Measurements from ENCODE around the gene MKNK2.

Gene MKNK2

DNA sequence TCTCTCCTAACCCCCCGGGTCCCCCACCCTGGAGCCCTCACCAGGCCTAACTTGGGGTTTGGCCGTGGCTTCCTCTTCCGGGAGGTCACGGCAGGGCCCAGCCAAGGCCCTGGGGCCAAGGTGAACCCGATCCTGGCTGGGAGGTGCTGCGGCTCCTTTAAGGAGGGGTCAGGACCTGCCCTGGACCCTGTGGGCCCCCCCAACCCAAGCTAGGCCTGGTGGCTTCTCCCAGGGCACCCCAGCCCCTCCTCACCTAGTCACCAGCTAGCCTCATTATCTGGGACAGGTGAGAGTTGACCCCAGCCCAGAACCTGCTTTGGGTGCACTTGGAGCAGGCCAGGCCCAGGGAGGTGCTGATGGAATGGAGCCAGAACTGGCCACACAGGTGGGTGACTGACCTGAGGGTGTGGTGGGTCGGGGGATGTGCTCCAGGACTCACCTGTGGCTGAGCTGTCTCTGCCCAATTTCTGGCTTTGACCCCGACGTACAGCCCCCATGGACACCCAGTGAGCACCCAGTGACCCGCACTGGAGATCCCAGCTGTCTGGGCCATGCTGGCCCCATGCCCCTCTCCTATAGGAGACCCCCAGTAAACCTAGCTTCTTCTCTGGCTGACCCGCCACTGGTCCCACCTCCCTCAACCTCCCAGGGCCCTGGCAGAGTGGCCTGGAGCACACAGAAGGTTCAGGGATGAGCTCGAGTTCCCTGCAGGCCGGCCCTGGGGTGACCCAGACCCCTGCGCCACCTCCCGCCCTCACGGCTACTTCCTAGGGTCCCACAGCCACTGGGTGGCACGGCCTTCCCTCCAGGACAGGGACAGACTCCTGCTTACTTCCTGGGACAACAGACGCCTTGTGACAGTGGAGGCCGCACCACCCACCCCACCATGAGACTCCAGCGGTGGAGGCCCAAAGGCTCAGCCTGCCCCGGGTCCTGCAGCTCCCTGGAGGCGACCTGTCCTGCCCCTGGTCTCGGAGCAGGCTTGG lies 6.7 kb upstream of the MKNK2 start:
- DNase-seq (ENCODE audit: low spot score): no peak

DNA sequence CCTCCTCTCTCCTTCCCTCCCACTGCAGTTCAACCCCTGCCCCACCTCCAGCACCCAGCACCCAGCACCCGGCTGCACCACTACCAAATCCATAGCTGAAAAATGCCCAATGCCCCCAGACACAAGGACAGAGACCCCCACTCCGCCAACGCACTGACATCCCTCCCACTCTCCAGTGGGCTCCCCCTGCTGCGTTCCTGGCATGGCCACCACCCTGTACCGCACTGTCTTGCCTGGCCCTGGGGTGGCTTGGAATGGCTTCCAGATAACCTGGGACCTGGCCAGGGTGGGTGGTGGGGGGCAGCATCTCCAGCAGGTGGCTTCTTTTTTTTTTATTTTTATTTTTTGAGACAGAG lies 5.8 kb upstream of the MKNK2 start:
- no peak for DNase-seq (ENCODE audit: low spot score)

DNA sequence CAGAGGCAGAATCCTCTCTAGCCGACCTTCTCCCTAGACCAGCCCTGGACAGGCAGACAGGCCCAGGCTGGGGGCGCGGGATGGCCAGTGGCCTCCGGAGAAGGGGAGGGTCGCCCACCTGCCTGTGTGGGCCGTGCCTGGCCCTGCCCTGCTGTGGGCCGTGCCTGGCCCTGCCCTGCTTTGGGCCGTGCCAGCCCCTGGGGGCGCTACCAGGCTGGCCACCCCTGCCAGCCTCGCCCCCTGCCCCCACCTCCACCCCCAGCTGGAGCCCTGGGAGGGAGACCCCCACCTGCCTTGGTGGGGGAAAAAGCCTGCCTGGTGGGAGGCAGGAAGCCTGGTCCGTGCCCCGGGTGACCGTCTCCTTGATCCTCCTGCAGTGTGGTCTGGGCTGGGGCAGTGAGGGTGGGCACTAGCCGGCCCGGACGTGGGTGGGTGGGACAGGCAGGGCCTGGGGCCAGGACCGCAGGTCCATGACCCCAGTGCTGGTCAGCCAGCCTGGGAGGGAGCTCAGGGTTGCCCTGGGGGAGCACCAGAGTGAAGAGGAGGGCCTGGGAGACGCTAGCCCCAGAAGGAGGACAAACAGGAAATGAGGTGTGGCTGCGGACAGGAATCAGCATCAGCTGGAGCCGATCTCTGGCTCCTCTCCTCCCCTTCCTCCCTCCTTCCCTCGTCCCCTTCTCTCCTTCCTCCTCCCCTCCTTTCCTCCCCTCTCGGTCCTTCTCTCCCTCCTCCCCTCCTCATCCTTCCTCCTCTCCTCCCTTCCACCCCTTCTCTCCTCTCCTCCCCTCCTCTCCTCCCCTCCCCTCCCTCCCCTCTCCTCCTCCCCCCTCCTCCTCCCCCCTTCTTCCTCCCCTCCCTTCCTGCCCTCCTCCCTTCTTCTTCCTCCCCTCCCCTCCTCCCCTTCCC lies 5.1 kb upstream of the MKNK2 start:
- DNase-seq (ENCODE audit: low spot score): peak; percentile 63

DNA sequence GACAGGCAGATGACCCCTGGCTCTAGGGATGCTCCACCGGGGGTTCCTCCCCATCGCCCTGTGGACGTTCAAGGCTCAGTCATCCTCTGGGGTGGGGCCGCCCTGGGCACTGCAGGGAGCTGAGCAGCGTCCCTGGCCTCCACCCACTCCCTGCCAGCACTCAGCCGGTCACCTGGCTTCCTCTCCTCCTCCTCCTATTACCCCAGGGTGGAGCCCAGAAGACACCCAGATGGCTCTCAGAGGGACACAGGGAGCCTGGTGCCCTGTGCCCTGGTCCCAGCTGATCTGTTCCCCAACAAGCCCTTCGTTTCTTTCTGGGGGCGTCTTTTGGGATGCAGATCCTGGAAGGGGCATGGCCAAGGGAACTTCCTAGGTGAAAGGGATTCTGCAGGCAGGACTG lies 3.7 kb upstream of the MKNK2 start:
- DNase-seq (ENCODE audit: low spot score): no peak

DNA sequence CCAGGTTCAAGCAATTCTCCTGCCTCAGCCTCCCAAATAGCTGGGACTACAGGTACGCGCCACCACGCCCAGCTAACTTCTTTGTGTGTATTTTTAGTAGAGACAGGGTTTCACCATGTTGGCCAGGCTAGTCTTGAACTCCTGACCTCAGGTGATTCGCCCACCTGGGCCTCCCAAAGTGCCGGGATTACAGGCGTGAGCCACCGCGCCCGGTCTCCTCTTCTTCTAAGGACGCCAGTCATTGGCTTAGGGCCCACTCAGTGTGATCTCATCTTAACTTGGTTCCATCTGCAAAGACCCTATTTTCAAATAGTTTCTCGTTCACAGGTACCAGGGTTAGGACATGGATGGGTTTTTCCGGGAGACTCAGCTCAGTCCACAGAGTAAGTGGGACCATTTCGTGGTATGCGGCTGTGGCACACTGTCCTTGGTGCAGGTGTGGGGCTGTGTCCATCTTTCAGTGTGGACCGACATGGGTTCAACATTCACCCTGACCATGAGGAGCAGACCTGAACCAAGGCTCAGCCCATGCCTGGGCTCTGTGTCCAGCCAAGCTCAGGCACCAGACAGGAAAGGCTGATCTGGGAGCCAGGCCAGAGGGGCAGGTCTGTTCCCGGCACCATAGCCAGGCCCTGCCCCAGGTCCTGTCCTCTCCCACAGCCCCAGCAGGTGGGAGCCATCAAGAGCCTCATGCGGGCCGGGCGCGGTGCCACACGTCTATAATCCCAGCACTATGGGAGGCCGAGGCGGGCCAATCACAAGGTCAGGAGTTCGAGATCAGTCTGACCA lies 2.8 kb upstream of the MKNK2 start:
- no peak for DNase-seq (ENCODE audit: low spot score)

DNA sequence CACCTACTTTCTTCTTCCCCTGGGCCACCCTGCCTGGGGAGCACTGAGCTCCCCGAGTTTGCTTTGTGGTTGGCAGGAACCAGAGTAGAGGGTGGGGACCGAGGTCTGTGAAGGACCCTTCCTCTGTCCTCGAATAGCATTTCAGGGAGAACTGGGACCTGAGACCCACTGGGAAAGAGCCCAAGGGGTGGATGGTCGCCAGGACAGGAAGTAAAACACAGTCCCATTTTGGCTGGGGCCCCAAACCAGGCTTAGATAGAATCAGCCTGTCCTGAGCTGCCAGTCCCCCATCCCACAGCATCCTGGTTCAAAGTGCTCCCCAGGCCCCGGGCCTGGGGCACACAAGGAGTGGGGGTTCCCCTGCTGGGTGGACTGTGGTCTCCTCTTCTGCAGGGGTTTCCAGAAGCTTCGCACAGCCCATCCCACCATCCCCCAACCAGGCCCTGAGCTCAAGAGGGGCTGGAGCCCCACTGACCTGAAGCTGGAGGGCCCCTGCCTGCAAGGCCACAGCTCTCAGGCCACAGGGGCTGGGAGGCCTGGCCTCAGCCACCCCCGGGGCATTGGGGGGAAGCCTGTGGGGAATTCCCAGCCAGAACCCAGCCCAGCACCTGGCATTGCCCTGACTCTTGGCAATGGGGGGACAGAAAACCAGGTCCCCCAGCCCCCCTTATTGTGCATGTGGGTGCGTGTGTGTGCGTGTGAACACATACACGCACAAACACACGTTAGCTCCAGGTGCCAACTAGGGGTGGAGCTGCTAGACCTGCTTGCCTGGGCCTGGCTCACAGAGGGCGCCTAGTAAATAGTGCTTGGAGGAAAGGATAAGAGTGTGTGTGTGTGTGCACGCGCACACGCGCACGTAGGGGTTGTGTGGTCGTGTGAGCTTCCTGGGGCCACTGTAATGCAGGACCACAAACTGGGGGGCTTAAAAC lies 995 bp upstream of the MKNK2 start:
- no peak for DNase-seq (ENCODE audit: low spot score)

DNA sequence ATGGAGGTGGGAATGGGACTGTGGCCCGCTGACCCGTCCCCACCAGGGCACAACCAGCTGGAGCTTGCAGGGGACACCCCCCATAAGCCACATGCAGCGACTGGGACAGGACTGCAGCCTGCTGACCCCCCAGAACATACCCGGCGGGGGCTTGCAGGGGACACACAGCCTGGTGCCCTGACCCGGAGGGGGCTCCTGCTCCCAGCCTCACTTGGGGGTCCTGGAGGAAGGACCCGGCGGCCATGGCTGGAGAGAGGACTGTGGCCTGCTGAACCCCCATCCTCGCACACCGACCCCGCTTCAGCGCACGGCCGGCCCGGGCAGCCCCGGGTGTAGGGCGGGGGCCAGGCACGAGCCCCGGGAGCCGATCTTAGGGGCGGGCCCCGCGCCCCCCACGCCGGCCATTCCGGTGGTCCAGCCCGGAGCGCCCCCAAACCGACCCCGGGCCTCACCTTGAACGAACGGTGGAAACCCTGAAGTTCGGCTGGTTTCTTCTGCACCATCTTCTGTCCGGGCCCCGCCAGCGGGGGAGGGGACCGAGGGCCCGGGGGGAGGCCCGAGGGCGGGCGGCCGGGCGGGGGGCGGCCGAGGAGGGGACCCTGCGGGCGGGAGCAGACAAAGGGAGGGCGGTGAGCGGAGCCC lies 574 bp downstream of the MKNK2 start:
- no peak for DNase-seq (ENCODE audit: low spot score)

DNA sequence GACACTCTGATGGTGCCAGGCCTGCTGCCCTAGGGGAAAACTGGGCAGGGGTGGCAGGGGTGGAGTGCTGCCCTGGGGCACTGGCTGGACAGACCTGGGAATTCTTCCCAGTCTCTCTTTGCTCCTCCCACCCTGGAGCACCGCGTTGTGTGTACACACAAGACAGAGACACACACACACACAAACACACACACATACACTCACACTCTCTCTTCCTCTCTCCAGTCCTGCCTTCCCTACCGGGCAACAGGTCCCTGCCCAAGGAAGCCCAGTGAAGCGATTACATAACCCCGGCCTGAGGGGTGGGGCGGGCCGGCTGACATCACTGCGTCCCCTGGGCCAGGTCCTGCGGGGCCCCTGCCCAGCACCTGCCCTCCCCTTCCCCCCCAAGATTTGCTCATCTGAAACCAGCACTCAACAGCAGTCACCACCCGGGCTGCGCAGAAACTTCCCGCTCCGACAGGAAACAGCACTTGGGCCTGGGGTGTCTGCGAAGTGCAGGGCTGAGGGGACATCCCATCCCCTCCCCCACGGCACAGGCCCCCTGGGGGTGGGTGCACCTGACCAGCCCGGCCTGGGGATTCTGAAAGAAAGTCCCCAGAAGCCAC lies 1.2 kb downstream of the MKNK2 start:
- peak; percentile 50 for DNase-seq (ENCODE audit: low spot score)

DNA sequence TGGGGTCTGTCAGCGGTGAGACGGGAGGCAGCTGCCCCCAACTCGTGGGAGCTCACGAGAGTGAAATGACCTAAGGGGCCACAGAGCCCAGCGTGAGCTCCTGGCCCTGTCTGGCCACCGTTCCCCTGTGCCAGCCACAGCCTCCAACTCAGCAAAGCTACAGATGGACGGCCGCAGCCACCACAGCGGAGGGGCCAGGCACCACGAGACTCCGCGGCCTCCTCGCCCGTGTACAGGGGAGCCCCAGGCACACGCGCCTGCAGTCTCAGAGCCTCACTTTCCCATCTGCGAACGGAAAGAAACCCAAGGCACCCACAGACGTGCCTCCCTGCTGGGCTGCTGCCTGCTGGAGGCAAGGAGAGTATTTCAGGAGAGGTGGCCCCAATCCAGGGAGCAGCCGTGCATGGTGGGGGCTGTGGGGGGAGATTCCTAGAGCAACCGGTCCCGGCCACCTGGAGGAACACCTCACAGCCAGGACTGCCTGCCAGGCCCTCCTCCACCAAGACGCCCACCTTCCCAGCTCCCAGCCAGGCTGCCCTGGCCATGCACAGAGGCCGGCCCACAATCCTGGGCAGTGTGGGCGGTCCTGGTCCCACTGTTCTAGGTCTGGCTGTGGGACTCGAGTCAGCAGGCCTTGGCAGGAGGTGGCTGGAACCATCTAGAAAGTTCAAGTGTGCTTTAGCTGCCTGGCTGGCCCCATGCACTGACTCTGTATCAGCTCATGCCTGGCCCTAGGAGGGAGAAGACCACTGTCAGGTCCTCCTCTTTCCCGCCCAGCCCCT lies 1.9 kb downstream of the MKNK2 start:
- no peak for DNase-seq (ENCODE audit: low spot score)

DNA sequence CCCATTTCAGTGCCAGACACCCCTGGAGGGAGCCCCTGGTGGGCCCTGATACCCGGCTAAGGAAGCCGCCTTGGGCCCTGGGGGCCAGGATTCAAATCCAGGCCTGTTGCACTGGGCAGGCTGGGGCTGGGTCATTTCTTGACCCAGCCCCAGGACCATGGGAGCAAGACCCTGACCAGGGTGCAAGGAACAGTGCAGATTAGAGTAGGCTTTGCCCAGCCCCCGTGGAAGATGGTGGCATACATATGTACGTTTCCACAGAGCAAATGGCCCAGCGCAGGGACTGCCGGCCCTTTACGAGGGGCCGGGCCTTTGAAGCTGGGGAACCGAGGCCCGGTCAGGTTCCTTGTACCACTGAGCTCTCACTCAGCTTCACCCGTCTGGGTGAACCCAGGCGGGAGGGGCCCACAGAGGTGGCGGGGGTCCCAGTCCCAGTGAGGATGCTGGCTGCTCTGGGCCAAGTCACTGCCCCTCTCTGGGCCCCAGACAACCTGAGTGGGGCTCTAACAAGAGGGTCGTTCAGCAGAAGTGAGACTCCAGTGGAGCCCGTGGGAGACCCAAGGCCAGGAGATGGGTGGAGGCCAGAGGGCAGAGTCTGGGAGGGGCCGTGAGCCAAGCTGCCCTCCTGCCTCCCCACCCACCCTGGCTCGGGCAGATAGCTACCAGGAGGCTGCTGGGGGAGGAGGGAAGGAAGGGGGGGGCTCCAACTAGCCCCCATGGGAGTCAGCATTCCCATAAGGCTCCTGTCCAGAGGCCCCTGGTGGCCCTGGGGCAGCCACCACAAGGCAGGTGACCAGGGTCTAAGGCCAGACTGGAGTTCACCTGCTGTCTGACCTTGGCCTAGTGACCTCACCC lies 2.7 kb downstream of the MKNK2 start:
- no peak for DNase-seq (ENCODE audit: low spot score)

DNA sequence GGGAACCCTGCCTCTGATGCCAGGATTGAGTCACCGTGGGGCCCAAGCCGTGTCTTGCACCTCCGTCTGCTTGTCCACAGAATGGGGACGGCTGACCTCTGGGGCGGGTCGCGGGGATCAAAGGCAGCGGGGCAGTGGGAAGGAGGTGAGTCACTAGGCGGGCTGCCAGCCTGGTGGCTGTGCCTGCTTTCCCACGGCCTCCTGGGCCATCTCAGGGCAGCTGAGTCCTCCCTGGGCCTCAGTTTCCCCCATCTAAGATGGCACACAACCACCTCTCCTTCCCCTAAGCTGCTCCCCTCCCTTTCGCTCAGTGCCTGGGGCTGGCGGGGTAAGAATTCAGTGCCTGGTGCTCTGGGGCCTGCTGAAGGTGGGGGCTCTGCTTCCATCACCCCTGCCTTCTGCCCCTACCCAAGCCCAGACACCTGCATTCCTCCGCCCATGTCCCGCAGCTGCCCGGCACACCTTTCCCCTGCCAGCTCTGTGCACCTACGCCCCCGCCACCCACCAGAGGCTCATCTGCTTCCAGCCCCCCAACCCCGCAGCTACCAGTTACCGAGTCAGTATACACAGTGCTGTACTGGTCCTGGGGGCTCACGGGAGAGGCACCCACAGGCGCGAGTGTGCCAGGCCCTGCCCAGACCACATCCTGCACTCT lies 3.5 kb downstream of the MKNK2 start:
- DNase-seq (ENCODE audit: low spot score): peak; percentile 75

DNA sequence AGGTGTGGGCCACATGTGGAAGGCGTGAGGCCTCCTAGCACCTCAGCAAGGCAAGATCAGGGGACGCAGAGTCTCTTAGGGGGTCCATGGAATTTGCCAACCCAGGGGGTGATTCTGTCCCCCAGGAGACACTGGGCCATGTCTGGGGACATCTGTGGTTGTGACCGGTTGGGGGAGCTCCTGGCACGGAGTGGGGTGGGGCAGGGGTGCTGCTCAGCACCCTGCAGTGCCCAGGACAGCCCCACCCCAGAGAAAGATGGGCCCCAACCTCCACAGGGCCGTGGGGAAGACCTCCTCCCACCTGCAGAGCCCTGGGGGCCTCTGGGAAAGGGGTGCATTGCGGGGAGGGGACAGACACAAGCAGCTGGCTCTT lies 4.0 kb downstream of the MKNK2 start:
- DNase-seq (ENCODE audit: low spot score): no peak

DNA sequence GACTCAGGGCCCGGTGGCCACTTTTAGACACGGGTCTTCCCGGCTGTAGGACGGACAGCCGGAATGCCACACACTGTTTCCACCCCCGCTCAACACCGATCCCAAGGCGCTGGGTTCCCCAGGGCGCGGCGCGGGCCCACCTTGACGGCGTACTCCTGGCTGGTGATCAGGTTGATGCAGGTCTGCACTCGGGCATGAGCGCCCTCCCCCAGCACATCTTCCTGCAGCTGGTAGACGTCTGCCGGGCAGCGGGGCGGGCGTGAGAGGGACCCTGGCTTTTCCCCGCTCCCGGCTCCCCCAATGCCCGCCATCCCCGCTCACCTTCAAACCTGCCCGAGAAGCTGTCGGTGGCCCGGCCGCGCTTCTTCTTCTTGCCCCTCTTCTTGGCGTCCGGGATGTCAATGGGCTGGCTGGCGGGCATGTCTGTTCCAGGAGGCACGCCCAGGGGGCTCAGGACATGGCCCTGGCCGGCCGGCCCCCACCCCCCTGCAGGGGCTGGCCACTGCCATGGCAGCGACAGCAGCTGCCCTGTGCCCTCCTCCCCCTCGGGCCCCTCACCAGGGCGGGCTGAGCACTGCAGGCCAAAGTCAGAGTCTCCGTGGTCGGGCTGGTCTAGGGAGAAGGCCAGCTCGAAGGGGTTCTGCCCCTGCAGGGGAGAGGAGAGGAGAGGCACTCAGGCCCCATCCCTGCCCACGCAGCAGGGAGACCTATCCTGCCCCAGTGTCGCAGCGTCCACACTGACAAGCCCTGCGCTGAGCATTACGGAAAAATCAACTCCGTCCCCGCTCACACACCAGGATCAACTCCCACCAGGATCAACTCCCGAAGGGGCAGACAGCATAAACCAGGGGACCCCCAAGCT lies 4.8 kb downstream of the MKNK2 start:
- no peak for DNase-seq (ENCODE audit: low spot score)

DNA sequence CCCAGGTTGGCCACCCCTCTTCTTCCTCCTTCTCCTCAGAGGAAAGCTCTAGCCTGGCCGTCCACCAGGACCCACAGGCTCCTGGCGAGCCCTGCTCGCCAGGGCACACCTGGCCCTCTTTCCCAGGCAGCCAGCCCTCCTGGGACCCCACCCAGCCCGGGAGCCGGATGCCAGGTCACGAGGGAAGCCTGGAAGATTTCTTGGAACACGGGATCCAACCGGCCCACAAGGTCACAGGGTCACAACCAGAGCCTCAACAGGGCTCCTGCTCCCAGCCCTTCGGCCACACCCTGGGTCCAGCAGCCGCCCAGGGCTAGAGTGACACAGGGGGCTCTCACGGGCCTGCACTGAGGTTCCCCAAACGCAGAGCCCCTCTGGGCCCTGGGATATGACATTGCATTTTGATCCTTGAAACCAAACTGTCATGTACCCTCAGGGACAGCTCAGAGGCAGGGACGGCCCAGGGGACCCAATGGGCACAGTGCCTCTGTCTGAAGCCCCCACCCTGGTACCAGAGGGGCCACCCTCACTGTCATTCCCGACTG lies 5.5 kb downstream of the MKNK2 start:
- DNase-seq (ENCODE audit: low spot score): no peak

DNA sequence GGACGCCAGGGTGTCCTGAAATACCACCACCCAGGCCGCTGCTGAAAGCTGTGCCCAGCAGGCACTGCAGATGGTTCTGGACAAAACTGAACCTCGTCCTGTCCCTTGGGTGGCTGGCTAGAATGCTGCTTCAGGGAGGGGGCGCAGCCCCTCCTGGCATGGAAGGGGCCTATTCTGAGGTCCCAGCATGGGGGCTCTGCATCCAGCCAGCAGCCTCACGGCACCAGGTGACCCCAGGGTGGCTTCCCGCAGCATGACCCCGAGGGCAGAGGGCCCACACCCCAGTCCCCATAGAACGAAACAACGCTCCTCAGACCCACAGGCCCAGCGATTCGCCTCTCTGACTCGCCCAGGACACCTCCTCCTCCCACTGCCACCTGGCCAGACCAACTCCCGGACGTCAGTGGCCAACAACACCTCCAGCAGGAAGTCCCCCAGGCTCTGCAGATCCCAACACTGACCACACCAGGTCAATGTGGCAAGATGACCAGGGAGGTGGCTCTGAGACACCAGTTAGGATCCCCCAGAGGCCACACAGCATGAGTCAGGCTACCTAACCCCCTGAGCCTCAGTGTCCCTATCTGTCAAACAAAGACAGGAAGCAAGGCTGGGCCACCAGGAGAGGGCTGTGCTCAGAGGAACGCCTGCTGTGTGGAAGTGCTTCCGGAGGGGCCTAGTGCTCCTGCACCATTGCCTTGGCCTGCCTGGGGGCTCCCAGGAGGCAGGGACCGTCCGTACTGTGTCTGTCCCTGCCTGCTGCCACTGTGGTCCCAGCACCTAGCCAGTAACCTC lies 6.1 kb downstream of the MKNK2 start:
- DNase-seq (ENCODE audit: low spot score): no peak

Measured in SW480 (cell line).